Measurements from ENCODE around the gene MRPS27. TPM values are rescaled to one million over a fixed set of nuclear protein-coding genes. Genes with fewer than 3 reads are reported as not detected.

Gene MRPS27
- total and polyA plus RNA-seq, 2 of the 13 experiments (the other 11 are each of a cell fraction or from before 2014, with no cell fraction given), result 71.8 to 115 TPM

DNA sequence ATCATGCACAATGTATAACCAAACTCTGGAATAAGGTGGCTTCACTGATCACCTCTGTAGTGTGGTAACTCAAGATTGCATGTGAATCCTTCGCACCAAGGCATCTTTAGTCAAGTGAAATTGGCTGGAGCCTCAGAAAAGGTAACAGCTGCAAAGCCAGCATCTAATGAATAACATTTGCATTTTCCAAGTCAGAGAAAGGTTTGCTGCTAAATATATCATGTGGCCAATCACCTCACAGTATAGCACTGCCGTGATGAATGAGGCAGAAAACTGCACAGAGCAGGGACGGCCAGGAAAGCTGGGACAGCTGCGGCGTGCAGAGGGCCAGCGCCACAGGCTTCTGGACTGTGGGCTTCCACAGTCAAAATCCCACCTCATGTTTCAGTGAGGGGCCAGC lies 18.5 kb downstream of the MRPS27 start:
- H3K79me2 ChIP-seq (ENCODE audit: insufficient read depth, low read length), result peaks cover 88% of the 10 kb centered on the region
- ATAC-seq (no peak), FAIRE-seq (no peak), DNase-seq (ENCODE audit: low spot score) (no peak)
- 100% methylated on average over 6 of the region's 6 CpGs for WGBS (ENCODE audit: low lambda C conversion rate)
- H3K4me2 ChIP-seq (ENCODE audit: low read depth, low read length), result no peak overlapping the region
- BruUV-seq (replicated peaks), result no TSS peak
- H3K9ac ChIP-seq (ENCODE audit: insufficient read depth, low read depth, low read length), result no peak overlapping the region
- in situ Hi-C loops (cut with HindIII; ENCODE audit: extremely low pct_ligation_motif_present, low pct_unique_long_range_greater_than_20kb), result loop anchor here (25.0 kb wide), 1 partner anchor 514 kb away; no protein-coding TSS in a partner anchor
- no peak overlapping the region for H2AFZ ChIP-seq (ENCODE audit: low read length)
- CTCF ChIA-PET (ENCODE audit: low intra/inter-chr PET ratio, low total read pairs), result no interaction called here
- no peak overlapping the region for H3K4me3 ChIP-seq (replicated peaks in 1 of 3; ENCODE audit: insufficient read depth in 1 of 3, low read depth in 2 of 3, low read length in 3 of 3)
- peaks cover 50% of the 10 kb centered on the region for H3K4me1 ChIP-seq (ENCODE audit: insufficient read depth, low read length)
- no peaks in the 10 kb centered on the region for H4K20me1 ChIP-seq (ENCODE audit: insufficient read depth, low read length)
- no peak overlapping the region for H3K27ac ChIP-seq (ENCODE audit: extremely low read length, insufficient read depth, low read length)
- POLR2A ChIA-PET, result interaction anchor here (0.8 kb wide), 1 partner anchor 19 kb away, joined by 3 read pairs; the partner anchor contains the start of genes MRPS27 and PTCD2
- H3K9me3 ChIP-seq (ENCODE audit: low read length), result no peaks in the 10 kb centered on the region
- intact Hi-C loops (cut with micrococcal nuclease; ENCODE audit: unreplicated experiment), result no loop called here
- peaks cover 0 to 10% of the 10 kb centered on the region in 2 experiments; a peak in 2 of 5 replicates for H3K36me3 ChIP-seq (replicated peaks in 1 of 2; ENCODE audit: control insufficient read depth in 1 of 2, insufficient read depth in 2 of 2, low read length in 2 of 2)
- TF ChIP-seq NR2F1 (CRISPR knock-in tag; IDR thresholded peaks at IDR 0.05) (no peak), ZNF34 (CRISPR knock-in tag; IDR thresholded peaks at IDR 0.05; ENCODE audit: borderline replicate concordance) (no peak), PHF21A (CRISPR knock-in tag; IDR thresholded peaks at IDR 0.05) (no peak), ZNF225 (CRISPR knock-in tag; IDR thresholded peaks at IDR 0.05) (no peak), ZNF678 (CRISPR knock-in tag; IDR thresholded peaks at IDR 0.05) (no peak), ZSCAN22 (CRISPR knock-in tag; IDR thresholded peaks at IDR 0.05) (no peak), HOXA3 (CRISPR knock-in tag; IDR thresholded peaks at IDR 0.05) (no peak), ZNF879 (CRISPR knock-in tag; IDR thresholded peaks at IDR 0.05) (no peak), TCF7 (IDR thresholded peaks at IDR 0.05; ENCODE audit: low read depth) (no peak), GFI1 (CRISPR knock-in tag; IDR thresholded peaks at IDR 0.05; ENCODE audit: borderline replicate concordance) (no peak), SP2 (CRISPR knock-in tag; IDR thresholded peaks at IDR 0.05) (no peak)
- H3K27me3 ChIP-seq (ENCODE audit: control insufficient read depth in 1 of 2, insufficient read depth in 2 of 2, low read length in 2 of 2), result no peaks in the 10 kb centered on the region

All from HepG2 (cell line).